MCF 10A (cell line): Measurements from ENCODE around the gene CRYBG2. TPM values are rescaled to one million over a fixed set of nuclear protein-coding genes. Genes with fewer than 3 reads are reported as not detected.

Experiments
- BruUV-seq: library from RNA; stranded (reverse); fragments of 400-500 nt; replicated peaks from 2 replicates; lab custom pipeline; 2021; lab: Mats Ljungman, UMichigan
- CTCF ChIA-PET: fragments of 300-600 bp; sonication (Branson Sonifier 250); formaldehyde crosslinking; extraction: SDS; loops from one replicate; lab custom pipeline; 2021; ENCODE audit warnings: antibody characterized with exemption, inconsistent platforms; lab: Yijun Ruan, JAX
- POLR2A ChIA-PET: fragments of 300-600, 350-650 bp; sonication (Branson Sonifier 250); formaldehyde crosslinking; extraction: SDS; loops from one replicate; lab custom pipeline; 2020; ENCODE audit warnings: antibody characterized with exemption, inconsistent platforms; lab: Yijun Ruan, JAX
- DNase-seq: peaks from one replicate; pipeline ENCODE4 v3.0.0-alpha.2; 2018; ENCODE audit not compliant: unreplicated experiment
- H3K27ac Mint-ChIP-seq: one replicate; pipeline ENCODE4 v1.8.0; 2022; ENCODE audit warnings: mild to moderate bottlenecking, low read depth, mixed read lengths; ENCODE audit not compliant: unreplicated experiment
- H3K27me3 Mint-ChIP-seq: one replicate; pipeline ENCODE4 v1.8.0; 2022; ENCODE audit warnings: mixed read lengths; ENCODE audit not compliant: insufficient read depth, unreplicated experiment
- H3K36me3 Mint-ChIP-seq: one replicate; pipeline ENCODE4 v1.8.0; 2022; ENCODE audit warnings: mild to moderate bottlenecking, moderate library complexity, mixed read lengths; ENCODE audit not compliant: insufficient read depth, unreplicated experiment
- H3K4me1 Mint-ChIP-seq: one replicate; pipeline ENCODE4 v1.8.0; 2022; ENCODE audit warnings: mixed read lengths; ENCODE audit not compliant: insufficient read depth, unreplicated experiment
- H3K4me3 Mint-ChIP-seq: one replicate; pipeline ENCODE4 v1.8.0; 2022; ENCODE audit warnings: mild to moderate bottlenecking, moderate library complexity, mixed read lengths; ENCODE audit not compliant: unreplicated experiment
- H3K9me3 Mint-ChIP-seq: one replicate; pipeline ENCODE4 v1.8.0; 2022; ENCODE audit warnings: mixed read lengths; ENCODE audit not compliant: unreplicated experiment
- CTCF ChIP-seq: fragments of 200-600 bp; IDR thresholded peaks from one replicate; pipeline ENCODE4 v1.8.0; 2022; ENCODE audit warnings: antibody characterized with exemption, mild to moderate bottlenecking; ENCODE audit not compliant: unreplicated experiment
- intact Hi-C: fragments of 100-400 bp; cut with micrococcal nuclease; formaldehyde crosslinking; loops from 2 replicates; pipeline ENCODE4 v1.14.1; 2022
- total RNA-seq: library from RNA; stranded (reverse); gene quantifications from 2 replicates; pipeline ENCODE4 v1.2.3, GENCODE V29; 2022

CRYBG2 gene
- total RNA-seq, 1 experiment from 2014 or later, result 8.6 TPM

GRCh38 chr1:26320896-26321295 is 33.0 kb downstream of the CRYBG2 start:
- no peak for DNase-seq
- BruUV-seq, result no TSS peak
- Mint-ChIP-seq H3K27ac (no peak overlapping the region), H3K9me3 (no peaks in the 10 kb centered on the region), H3K36me3 (peaks cover 26% of the 10 kb centered on the region), H3K4me3 (no peak overlapping the region), H3K27me3 (no peaks in the 10 kb centered on the region), H3K4me1 (peaks cover 8% of the 10 kb centered on the region)
- ChIA-PET CTCF (interaction anchor here (0.7 to 4.4 kb wide), 14 partner anchors 10 to 176 kb away, joined by 3 to 51 read pairs (median 6); partner anchors contain the start of genes CEP85, CNKSR1 and SH3BGRL3), POLR2A (interaction anchor here (1.0 to 3.3 kb wide), 2 partner anchors 44 to 210 kb away, joined by 3 to 24 read pairs; partner anchors contain the start of gene PDIK1L)
- TF ChIP-seq CTCF, result no peak
- intact Hi-C loops, result loop anchor here (1.0 to 5.0 kb wide), 6 partner anchors 36 to 152 kb away; partner anchors contain the start of genes CEP85 and ZNF593

- H3K4me1 Mint-ChIP-seq, result peaks cover 8% of the 10 kb centered on the region
- ChIA-PET POLR2A (interaction anchor here (1.0 kb wide), 1 partner anchor 31 kb away, joined by 4 read pairs; no protein-coding TSS in a partner anchor), CTCF (interaction anchor here (0.6 to 1.4 kb wide), 7 partner anchors 13 to 171 kb away, joined by 3 to 10 read pairs (median 3); partner anchors contain the start of gene ZNF593)
- H3K4me3 Mint-ChIP-seq, result no peak overlapping the region
- no peak for DNase-seq
- intact Hi-C loops, result loop anchor here (5.0 kb wide), 1 partner anchor 281 kb away; no protein-coding TSS in a partner anchor
- no peak overlapping the region for H3K27ac Mint-ChIP-seq
- no TSS peak for BruUV-seq
- peaks cover 10% of the 10 kb centered on the region for H3K36me3 Mint-ChIP-seq
- no peaks in the 10 kb centered on the region for H3K27me3 Mint-ChIP-seq
- no peak for TF ChIP-seq CTCF
- no peaks in the 10 kb centered on the region for H3K9me3 Mint-ChIP-seq
Measured at GRCh38 chr1:26318338-26319064, 35.4 kb downstream of the CRYBG2 start.

- H3K9me3 Mint-ChIP-seq, result no peaks in the 10 kb centered on the region
- no peaks in the 10 kb centered on the region for H3K27me3 Mint-ChIP-seq
- ChIA-PET CTCF (interaction anchor here (0.7 to 1.4 kb wide), 5 partner anchors 32 to 171 kb away, joined by 3 to 10 read pairs (median 3); partner anchors contain the start of gene ZNF593), POLR2A (interaction anchor here (0.5 to 1.2 kb wide), 4 partner anchors 11 to 320 kb away, joined by 3 to 4 read pairs (median 4); partner anchors contain the start of gene UBXN11)
- H3K4me3 Mint-ChIP-seq, result no peak within 1 kb of the TSS
- no TSS peak for BruUV-seq
- intact Hi-C loops, result loop anchor here (5.0 kb wide), 1 partner anchor 280 kb away; no protein-coding TSS in a partner anchor
- no peak for DNase-seq
- no peak for TF ChIP-seq CTCF
- peaks cover 8% of the 10 kb centered on the region for H3K4me1 Mint-ChIP-seq
- no peak within 1 kb of the TSS for H3K27ac Mint-ChIP-seq
- H3K36me3 Mint-ChIP-seq, result peaks cover 3% of the 10 kb centered on the region
Measured at GRCh38 chr1:26317612-26318337, 36.2 kb downstream of the CRYBG2 start, which contains the start of gene CD52. Gene CD52 (plus strand): TSS chr1:26317958. CDS start chr1:26318018, 60 bp downstream.
